ENCODE measurements around the gene SPINT2.
"Not testable (repeated sequence)": the region's sequence is repeated elsewhere in the genome, so short reads cannot be mapped to it uniquely, and the experiment has no call there.

Gene SPINT2

DNA sequence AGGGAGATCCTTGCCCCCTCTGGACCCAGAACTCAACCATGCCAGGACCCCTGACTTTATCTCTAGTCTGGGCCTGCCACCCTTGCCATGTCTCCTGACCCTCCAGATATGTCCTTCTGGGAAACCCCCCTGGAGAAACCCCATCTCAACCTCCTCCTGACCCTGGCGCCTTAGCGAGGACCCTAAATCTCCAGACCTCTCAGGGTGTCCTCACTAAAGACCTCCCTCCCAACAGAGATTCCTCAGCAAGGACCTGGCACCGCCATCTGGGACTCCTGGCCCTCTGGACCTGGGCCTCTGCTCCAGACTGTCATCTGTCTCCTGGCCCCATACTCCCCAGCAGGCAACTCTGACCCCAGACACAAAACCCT, 56.6 kb downstream of the SPINT2 start:
- DNase-seq (ENCODE audit: low read depth): no peak

DNA sequence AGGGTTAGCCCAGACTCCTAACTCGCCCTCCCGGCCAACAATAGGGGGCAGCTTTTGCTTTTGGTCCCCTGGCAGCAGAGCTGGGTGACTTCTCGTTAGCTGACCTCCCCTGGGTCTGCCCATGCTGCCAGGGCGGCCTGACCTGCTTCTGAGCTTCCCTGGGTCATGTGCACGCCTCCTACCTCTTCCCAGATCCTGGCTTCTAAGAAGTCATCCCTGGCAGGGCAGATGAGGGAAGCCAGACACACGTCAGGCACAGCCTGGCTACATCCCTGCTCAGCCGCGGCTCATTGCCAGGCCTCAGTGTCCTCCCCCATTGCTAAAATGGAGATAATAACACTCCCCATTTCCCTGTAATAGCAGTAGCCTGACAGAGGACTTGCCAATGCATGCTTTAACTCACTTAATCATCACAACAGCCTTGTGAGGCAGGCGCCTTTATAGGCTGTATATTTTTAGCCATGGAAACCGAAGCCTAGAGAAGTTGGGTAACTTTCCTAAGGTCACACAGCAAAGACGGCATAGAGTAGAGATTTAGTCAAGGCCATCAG, 57.3 kb downstream of the SPINT2 start:
- DNase-seq (ENCODE audit: low read depth): no peak

DNA sequence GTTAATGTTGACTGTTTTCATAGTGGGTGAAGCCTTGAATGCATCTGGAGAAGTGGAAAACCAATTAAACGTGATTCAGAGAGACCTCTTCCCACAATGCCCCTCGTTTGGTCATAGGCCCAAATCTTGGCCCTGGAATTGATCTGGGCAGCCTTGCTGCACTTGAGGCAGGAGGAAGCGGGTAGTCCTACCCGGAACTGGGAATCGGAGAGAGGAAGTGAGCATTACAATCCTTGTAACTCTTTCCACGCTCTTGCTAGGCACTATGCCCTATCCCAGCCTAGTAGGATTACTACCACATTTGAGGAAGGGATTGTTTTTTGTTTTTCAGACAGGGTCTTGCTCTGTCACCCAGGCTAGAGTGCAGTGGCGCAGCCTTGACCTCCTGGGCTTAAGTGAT, 58.9 kb downstream of the SPINT2 start:
- DNase-seq (ENCODE audit: low read depth): no peak

DNA sequence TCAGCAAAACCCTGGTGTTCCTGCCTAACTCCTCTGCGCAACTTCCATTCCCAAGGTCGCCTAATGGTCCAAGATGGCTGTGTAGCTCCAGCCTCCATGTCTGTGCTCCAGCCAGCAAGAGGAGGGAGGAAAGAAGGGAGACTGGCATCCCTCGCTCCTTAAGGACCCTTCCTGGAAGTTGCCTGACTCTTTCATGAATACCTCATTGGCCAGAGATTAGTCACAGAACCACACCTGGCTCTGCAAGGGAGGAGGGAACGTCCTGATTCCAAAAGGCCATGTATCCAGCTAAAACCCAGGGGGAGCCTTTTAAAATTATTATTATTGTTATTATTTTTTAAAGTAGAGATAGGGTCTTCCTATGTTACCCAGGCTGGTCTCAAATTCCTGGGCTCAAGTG, 60.1 kb downstream of the SPINT2 start:
- no peak for DNase-seq (ENCODE audit: low read depth)

DNA sequence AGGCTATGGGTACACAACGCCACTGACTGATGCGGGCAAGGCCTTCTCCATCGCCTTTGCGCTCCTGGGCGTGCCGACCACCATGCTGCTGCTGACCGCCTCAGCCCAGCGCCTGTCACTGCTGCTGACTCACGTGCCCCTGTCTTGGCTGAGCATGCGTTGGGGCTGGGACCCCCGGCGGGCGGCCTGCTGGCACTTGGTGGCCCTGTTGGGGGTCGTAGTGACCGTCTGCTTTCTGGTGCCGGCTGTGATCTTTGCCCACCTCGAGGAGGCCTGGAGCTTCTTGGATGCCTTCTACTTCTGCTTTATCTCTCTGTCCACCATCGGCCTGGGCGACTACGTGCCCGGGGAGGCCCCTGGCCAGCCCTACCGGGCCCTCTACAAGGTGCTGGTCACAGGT, 62.2 kb downstream of the SPINT2 start:
- DNase-seq (ENCODE audit: low read depth): no peak

DNA sequence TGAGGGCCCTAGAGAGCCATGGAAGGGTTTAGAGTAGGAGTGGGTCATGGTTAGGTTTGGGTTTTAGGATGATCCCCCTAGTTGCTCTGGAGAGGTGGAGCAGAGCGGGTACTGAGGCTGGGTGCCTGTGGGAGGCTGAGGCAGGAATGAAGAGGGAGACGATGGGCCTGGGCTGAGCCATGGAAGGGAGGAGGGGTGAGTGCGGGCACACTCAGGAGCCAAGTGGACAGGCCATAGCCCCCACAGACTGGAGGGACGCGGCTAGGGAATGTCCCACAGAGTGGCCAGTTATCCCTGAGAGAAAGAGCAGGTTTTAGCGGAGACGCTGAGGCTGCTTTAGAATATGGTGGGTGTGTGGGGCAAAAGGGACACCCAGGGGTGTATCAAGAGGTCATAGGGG, 65.3 kb downstream of the SPINT2 start:
- no peak for DNase-seq (ENCODE audit: low read depth)

DNA sequence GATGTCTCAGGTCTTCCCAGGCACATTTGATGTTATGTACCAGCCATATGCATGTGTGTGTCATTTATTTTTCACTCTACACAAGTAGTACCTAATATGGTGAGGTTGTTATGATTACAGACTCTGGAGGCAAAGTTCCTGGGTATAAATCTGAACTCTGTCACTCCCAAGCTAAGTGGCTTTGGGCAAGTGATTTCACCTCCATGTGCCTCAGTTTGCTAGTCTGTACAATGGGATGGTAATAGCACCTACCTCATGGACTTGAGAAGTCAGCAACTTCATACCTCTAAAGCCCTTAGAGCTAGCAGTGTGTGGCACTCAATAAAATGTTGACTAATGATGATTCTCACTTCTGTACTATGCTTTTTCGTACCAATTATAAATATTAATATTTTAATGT, 67.4 kb downstream of the SPINT2 start:
- DNase-seq (ENCODE audit: low read depth): no peak

DNA sequence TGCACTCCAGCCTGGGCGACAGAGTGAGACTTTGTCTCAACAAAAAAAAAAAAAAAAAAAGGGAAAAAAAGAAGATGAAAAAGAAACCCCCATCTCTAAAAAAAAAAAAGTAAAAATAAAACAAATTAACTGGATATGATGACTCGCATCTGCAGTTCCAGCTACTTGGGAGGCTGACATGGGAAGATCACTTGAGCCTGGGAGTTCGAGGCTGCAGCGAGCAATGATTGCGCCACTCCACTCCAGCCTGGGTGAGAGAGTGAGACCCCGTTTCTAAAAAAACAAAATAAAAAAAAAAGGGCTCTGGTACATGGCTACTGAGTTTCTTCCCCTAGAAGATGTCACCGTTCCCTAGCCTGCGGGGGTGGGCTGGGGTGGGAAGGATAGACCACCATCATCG, 68.9 kb downstream of the SPINT2 start:
- no peak for DNase-seq (ENCODE audit: low read depth)

DNA sequence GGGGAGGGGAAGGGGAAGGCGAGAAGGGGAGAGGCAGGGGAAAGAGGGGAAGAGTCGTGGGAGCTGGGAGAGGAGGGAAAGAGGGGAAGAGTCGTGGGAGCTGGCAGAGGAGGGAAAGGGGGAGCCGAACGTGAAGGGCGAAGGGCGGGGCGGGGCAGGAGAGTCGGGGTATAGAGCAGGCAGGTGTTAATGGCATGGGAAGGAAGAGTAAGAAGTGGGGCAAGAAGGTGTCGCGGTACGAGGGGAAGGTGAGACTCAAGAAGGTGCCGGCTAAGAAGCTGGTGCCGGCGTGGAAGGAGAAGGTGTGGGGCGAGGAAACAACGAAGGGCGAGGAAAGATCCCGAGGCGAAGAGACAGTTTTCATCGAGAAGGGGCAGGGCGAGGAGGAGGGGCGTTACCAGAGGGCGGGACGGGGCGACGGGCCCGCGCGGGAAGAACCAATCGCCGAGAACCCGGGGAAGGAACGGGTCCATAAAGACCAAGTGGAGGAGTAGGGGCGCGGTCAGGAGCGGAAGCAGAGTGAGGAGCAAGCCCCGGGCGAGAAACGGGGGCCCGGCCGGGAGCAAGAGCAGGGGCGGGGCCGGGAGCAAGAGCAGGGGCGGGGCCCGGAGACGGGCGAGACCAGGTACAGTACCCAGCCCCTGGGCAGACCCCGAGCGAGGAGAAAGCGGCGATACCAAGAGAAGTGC, 71.7 kb downstream of the SPINT2 start:
- peak; percentile 86 for DNase-seq (ENCODE audit: low read depth)

DNA sequence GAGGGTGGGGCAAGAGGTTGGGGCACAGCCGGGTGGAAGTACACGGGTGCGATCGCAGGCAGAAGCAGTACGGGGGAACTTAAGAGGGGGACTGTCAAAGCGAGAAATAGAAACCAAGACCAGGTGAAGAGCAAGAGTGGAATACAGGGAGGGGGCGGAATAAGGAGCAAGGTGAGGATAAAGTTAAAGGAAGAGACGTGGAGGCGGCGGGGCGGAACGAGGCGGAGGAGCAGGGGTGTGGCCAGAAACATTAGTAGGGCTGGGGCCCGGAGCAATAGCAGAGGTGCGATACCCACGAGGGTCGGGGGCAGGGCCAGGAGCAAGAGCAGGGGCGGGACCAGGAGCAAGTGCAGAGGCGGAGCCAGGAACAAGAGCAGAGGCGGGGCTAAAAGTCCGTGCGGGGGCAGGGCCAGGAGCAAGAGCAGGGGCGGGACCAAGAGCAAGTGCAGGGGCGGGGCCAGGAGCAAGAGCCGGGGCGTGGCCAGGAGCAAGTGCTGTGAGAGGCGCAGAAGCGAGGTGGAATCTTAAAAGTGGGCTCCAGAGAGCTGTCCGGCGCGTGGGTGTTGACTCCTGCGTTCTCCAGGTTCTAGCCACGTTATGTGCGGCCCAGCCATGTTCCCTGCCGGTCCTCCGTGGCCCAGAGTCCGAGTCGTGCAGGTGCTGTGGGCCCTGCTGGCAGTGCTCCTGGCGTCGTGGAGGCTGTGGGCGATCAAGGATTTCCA, 72.4 kb downstream of the SPINT2 start:
- DNase-seq (ENCODE audit: low read depth): peak; percentile 87

DNA sequence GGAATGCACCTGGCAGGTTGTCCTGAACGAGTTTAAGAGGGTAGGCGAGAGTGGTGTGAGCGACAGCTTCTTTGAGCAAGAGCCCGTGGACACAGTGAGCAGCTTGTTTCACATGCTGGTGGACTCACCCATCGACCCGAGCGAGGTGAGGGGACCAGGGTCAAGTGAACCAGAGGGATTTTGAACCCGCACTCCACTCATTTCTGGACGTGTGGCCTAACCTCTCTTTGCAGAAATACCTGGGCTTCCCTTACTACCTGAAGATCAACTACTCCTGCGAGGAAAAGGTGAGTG, 72.9 kb downstream of the SPINT2 start:
- DNase-seq (ENCODE audit: low read depth): no peak

DNA sequence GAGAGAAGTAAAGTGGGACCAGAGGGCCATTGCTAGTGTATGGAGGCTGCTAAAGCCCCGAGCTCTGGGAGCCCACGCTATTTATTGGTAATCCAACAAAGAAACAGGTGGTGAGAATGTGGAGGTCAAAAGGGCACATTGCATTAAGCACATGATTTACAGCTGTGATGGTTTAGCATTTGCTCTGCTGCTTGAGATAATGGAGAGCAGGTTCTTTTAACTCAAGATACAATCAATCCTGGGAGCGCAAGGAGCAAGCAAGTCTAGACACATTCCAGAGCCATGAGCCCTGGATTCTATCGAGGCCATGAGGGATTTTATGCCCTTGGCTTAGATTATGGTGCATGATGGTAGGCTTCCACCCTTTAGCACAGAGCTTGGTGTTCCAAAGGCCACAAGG, 74.6 kb downstream of the SPINT2 start:
- not testable (repeated sequence) for DNase-seq (ENCODE audit: low read depth)

DNA sequence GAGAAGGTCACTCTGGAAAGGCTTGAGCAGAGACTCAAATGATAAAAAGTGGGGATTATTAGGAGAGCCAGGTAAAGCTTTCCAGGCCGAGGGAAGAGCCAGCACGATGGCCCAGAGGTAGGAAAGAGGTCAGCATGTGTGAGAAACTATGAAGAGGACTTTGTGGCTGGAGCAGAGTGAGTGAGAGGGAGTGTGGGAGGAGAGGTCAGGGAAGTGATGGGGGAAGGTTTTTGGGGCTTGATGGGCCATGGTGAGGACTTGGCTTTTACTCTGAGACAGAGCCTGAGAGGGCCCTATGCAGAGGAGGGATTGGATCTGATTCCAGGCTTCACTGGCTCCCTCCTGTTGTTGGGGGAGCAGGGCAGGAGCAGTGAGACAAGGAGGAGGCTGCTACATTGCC, 76.6 kb downstream of the SPINT2 start:
- no peak for DNase-seq (ENCODE audit: low read depth)
